ENCODE results near the gene PTPRG. TPM values are rescaled to one million over a fixed set of nuclear protein-coding genes. Genes with fewer than 3 reads are reported as not detected.

Gene PTPRG
- total and polyA plus RNA-seq, 2 of the 13 experiments (the other 11 are each of a cell fraction or from before 2014, with no cell fraction given) = 8.0 to 25.3 TPM

DNA sequence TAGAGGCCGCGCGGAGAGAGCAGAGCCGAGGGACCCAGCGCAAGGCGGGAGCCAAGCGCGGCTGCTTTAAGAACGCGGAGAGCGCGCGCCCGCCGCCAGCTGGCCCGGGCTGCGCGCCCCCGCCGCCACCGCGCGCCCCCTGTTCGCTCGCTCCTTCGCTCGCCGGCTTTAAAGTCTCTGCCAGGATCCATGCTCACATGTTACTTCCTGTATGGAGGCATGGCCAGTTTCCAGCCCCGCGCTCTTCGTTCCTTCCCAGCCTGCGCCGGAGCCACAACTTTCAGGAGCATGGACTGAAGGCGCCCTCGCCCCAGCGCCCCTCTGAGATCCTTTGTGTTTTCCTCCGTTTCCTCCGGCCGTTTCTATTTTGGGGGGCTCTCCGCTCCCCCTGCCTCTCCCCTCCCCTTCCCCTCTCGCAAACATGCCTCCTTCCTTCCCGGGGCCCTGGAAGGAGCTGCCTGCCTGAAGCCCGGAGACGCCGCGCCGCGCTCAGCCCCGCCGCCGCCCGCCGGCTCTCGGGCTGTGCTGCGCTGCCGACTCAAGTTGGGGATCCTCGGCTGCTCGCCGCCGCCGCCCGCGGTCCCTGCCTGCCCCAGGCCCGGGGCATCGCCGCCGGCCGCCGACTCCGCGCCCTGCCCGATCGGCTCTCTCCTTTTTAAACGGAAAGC lies at the start of gene PTPRG (continued):
- no peak for TF ChIP-seq ZNF567 (CRISPR knock-in tag; IDR thresholded peaks at IDR 0.05; ENCODE audit: borderline replicate concordance)
- peak; percentile 55; the same call in 1 of the 2 replicates for TF ChIP-seq ZNF468 (CRISPR knock-in tag; IDR thresholded peaks at IDR 0.05)
- no peak for TF ChIP-seq ZNF260 (CRISPR knock-in tag; IDR thresholded peaks at IDR 0.05; ENCODE audit: borderline replicate concordance, low read depth)
- TF ChIP-seq GTF3A (CRISPR knock-in tag; conservative IDR thresholded peaks at IDR 0.05) = no peak
- TF ChIP-seq, protein P1, sequence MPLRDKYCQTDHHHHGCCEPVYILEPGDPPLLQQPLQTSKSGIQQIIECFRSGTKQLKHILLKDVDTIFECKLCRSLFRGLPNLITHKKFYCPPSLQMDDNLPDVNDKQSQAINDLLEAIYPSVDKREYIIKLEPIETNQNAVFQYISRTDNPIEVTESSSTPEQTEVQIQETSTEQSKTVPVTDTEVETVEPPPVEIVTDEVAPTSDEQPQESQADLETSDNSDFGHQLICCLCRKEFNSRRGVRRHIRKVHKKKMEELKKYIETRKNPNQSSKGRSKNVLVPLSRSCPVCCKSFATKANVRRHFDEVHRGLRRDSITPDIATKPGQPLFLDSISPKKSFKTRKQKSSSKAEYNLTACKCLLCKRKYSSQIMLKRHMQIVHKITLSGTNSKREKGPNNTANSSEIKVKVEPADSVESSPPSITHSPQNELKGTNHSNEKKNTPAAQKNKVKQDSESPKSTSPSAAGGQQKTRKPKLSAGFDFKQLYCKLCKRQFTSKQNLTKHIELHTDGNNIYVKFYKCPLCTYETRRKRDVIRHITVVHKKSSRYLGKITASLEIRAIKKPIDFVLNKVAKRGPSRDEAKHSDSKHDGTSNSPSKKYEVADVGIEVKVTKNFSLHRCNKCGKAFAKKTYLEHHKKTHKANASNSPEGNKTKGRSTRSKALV (CRISPR knock-in tag; IDR thresholded peaks at IDR 0.05) = peak; percentile 56; the same call in 1 of the 2 replicates
- peak; percentile 49 for TF ChIP-seq BRD4 (CRISPR knock-in tag; IDR thresholded peaks at IDR 0.05)
- TF ChIP-seq IRX3 (CRISPR knock-in tag; IDR thresholded peaks at IDR 0.05; ENCODE audit: borderline replicate concordance, low read depth) = peak; percentile 30; the same call in 1 of the 2 replicates
- TF ChIP-seq, protein P2, sequence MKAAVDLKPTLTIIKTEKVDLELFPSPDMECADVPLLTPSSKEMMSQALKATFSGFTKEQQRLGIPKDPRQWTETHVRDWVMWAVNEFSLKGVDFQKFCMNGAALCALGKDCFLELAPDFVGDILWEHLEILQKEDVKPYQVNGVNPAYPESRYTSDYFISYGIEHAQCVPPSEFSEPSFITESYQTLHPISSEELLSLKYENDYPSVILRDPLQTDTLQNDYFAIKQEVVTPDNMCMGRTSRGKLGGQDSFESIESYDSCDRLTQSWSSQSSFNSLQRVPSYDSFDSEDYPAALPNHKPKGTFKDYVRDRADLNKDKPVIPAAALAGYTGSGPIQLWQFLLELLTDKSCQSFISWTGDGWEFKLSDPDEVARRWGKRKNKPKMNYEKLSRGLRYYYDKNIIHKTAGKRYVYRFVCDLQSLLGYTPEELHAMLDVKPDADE (CRISPR knock-in tag; IDR thresholded peaks at IDR 0.05) = no peak
- TF ChIP-seq SAP130 (CRISPR knock-in tag; IDR thresholded peaks at IDR 0.05; ENCODE audit: low read depth) = peak; percentile 83
- TF ChIP-seq, protein P3, sequence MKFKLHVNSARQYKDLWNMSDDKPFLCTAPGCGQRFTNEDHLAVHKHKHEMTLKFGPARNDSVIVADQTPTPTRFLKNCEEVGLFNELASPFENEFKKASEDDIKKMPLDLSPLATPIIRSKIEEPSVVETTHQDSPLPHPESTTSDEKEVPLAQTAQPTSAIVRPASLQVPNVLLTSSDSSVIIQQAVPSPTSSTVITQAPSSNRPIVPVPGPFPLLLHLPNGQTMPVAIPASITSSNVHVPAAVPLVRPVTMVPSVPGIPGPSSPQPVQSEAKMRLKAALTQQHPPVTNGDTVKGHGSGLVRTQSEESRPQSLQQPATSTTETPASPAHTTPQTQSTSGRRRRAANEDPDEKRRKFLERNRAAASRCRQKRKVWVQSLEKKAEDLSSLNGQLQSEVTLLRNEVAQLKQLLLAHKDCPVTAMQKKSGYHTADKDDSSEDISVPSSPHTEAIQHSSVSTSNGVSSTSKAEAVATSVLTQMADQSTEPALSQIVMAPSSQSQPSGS (CRISPR knock-in tag; IDR thresholded peaks at IDR 0.05) = no peak
- 0 out of 2 replicates have a peak, but pooled peaks have one; percentile 16 for TF ChIP-seq XBP1 (CRISPR knock-in tag; IDR thresholded peaks at IDR 0.05)
- TF ChIP-seq, protein P4, sequence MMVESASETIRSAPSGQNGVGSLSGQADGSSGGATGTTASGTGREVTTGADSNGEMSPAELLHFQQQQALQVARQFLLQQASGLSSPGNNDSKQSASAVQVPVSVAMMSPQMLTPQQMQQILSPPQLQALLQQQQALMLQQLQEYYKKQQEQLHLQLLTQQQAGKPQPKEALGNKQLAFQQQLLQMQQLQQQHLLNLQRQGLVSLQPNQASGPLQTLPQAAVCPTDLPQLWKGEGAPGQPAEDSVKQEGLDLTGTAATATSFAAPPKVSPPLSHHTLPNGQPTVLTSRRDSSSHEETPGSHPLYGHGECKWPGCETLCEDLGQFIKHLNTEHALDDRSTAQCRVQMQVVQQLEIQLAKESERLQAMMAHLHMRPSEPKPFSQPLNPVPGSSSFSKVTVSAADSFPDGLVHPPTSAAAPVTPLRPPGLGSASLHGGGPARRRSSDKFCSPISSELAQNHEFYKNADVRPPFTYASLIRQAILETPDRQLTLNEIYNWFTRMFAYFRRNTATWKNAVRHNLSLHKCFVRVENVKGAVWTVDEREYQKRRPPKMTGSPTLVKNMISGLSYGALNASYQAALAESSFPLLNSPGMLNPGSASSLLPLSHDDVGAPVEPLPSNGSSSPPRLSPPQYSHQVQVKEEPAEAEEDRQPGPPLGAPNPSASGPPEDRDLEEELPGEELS (CRISPR knock-in tag; IDR thresholded peaks at IDR 0.05) = peak; percentile 15; the same call in 1 of the 2 replicates
- TF ChIP-seq YEATS2 (CRISPR knock-in tag; IDR thresholded peaks at IDR 0.05; ENCODE audit: borderline replicate concordance) = 0 out of 2 replicates have a peak, but pooled peaks have one; percentile 1
- TF ChIP-seq SALL1 (CRISPR knock-in tag; IDR thresholded peaks at IDR 0.05) = peak; percentile 75
- TF ChIP-seq ETV5 (CRISPR knock-in tag; IDR thresholded peaks at IDR 0.05; ENCODE audit: borderline replicate concordance) = peak; percentile 75
- TF ChIP-seq, protein P5, sequence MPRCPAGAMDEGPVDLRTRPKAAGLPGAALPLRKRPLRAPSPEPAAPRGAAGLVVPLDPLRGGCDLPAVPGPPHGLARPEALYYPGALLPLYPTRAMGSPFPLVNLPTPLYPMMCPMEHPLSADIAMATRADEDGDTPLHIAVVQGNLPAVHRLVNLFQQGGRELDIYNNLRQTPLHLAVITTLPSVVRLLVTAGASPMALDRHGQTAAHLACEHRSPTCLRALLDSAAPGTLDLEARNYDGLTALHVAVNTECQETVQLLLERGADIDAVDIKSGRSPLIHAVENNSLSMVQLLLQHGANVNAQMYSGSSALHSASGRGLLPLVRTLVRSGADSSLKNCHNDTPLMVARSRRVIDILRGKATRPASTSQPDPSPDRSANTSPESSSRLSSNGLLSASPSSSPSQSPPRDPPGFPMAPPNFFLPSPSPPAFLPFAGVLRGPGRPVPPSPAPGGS (CRISPR knock-in tag; IDR thresholded peaks at IDR 0.05) = peak; percentile 66; the same call in 1 of the 2 replicates
- TF ChIP-seq KMT2B (CRISPR knock-in tag; IDR thresholded peaks at IDR 0.05) = peak; percentile 61; the same call in 1 of the 2 replicates
- TF ChIP-seq, protein P6, sequence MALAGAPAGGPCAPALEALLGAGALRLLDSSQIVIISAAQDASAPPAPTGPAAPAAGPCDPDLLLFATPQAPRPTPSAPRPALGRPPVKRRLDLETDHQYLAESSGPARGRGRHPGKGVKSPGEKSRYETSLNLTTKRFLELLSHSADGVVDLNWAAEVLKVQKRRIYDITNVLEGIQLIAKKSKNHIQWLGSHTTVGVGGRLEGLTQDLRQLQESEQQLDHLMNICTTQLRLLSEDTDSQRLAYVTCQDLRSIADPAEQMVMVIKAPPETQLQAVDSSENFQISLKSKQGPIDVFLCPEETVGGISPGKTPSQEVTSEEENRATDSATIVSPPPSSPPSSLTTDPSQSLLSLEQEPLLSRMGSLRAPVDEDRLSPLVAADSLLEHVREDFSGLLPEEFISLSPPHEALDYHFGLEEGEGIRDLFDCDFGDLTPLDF (CRISPR knock-in tag; IDR thresholded peaks at IDR 0.05) = 0 out of 2 replicates have a peak, but pooled peaks have one; percentile 46
- 0 out of 2 replicates have a peak, but pooled peaks have one; percentile 35 for TF ChIP-seq ZNF749 (CRISPR knock-in tag; IDR thresholded peaks at IDR 0.05; ENCODE audit: borderline replicate concordance)
- peak; percentile 30; the same call in 1 of the 2 replicates for TF ChIP-seq IRF2 (CRISPR knock-in tag; IDR thresholded peaks at IDR 0.05)

Data from HepG2 (cell line).